ENCODE measurements around the gene HAUS6.

The HAUS6 gene

GRCh38 chr9:19048966-19049916 is 53.5 kb downstream of the HAUS6 start, which contains the start of gene RRAGA:
TSS of gene RRAGA (plus strand) at chr9:19049427. CDS start at chr9:19049660, 233 bp downstream.
- FAIRE-seq (peak; percentile 94), DNase-seq (ENCODE audit: insufficient read length, low spot score) (peak; percentile 85)
- TF ChIP-seq TAF1 (IDR thresholded peaks at IDR 0.05; ENCODE audit: low read depth, low read length) (peak; percentile 77), POLR2AphosphoS5 (IDR thresholded peaks at IDR 0.05; ENCODE audit: low read depth, low read length) (peak; percentile 74), PAX5 (IDR thresholded peaks at IDR 0.05; ENCODE audit: insufficient read depth, low read length, severe bottlenecking) (peak; percentile 56), POLR2A (IDR thresholded peaks at IDR 0.05; ENCODE audit: low read depth, low read length) (peak; percentile 97), SPI1 (IDR thresholded peaks at IDR 0.05; ENCODE audit: low read depth, low read length) (no peak), POU2F2 (IDR thresholded peaks at IDR 0.05; ENCODE audit: low read depth, low read length) (peak; percentile 83; the same call in 1 of the 2 replicates)

- FAIRE-seq (no peak), DNase-seq (ENCODE audit: insufficient read length, low spot score) (no peak)
- TF ChIP-seq POLR2A (IDR thresholded peaks at IDR 0.05; ENCODE audit: low read depth, low read length) (no peak), POU2F2 (IDR thresholded peaks at IDR 0.05; ENCODE audit: low read depth, low read length) (no peak), TAF1 (IDR thresholded peaks at IDR 0.05; ENCODE audit: low read depth, low read length) (no peak), PAX5 (IDR thresholded peaks at IDR 0.05; ENCODE audit: insufficient read depth, low read length, severe bottlenecking) (no peak), SPI1 (IDR thresholded peaks at IDR 0.05; ENCODE audit: low read depth, low read length) (no peak), POLR2AphosphoS5 (IDR thresholded peaks at IDR 0.05; ENCODE audit: low read depth, low read length) (no peak)
Observed at GRCh38 chr9:19036611-19037010, 66.1 kb downstream of the HAUS6 start.

GRCh38 chr9:19033015-19033414 is 69.7 kb downstream of the HAUS6 start, which contains the start of gene SAXO1:
TSS of gene SAXO1 (minus strand) at chr9:19033209. CDS start at chr9:19032908, 301 bp downstream.
- no peak for FAIRE-seq
- TF ChIP-seq POLR2AphosphoS5 (IDR thresholded peaks at IDR 0.05; ENCODE audit: low read depth, low read length) (no peak), POU2F2 (IDR thresholded peaks at IDR 0.05; ENCODE audit: low read depth, low read length) (no peak), POLR2A (IDR thresholded peaks at IDR 0.05; ENCODE audit: low read depth, low read length) (no peak), PAX5 (IDR thresholded peaks at IDR 0.05; ENCODE audit: insufficient read depth, low read length, severe bottlenecking) (no peak), TAF1 (IDR thresholded peaks at IDR 0.05; ENCODE audit: low read depth, low read length) (no peak), SPI1 (IDR thresholded peaks at IDR 0.05; ENCODE audit: low read depth, low read length) (no peak)
- no peak for DNase-seq (ENCODE audit: insufficient read length, low spot score)

- no peak for DNase-seq (ENCODE audit: insufficient read length, low spot score)
- FAIRE-seq = no peak
- TF ChIP-seq POU2F2 (IDR thresholded peaks at IDR 0.05; ENCODE audit: low read depth, low read length) (no peak), TAF1 (IDR thresholded peaks at IDR 0.05; ENCODE audit: low read depth, low read length) (no peak), POLR2AphosphoS5 (IDR thresholded peaks at IDR 0.05; ENCODE audit: low read depth, low read length) (no peak), SPI1 (IDR thresholded peaks at IDR 0.05; ENCODE audit: low read depth, low read length) (no peak), PAX5 (IDR thresholded peaks at IDR 0.05; ENCODE audit: insufficient read depth, low read length, severe bottlenecking) (no peak), POLR2A (IDR thresholded peaks at IDR 0.05; ENCODE audit: low read depth, low read length) (no peak)
Observed at GRCh38 chr9:19032406-19032805, 70.3 kb downstream of the HAUS6 start.

- FAIRE-seq (no peak), DNase-seq (ENCODE audit: insufficient read length, low spot score) (no peak)
Observed at GRCh38 chr9:19030899-19031298, 71.8 kb downstream of the HAUS6 start.

GRCh38 chr9:19028835-19029451 is 73.8 kb downstream of the HAUS6 start:
- DNase-seq (ENCODE audit: insufficient read length, low spot score) (peak; percentile 64), FAIRE-seq (peak; percentile 51)
- TF ChIP-seq POLR2AphosphoS5 (IDR thresholded peaks at IDR 0.05; ENCODE audit: low read depth, low read length) = no peak
- no peak for TF ChIP-seq PAX5 (IDR thresholded peaks at IDR 0.05; ENCODE audit: insufficient read depth, low read length, severe bottlenecking)
- TF ChIP-seq POU2F2 (IDR thresholded peaks at IDR 0.05; ENCODE audit: low read depth, low read length) = no peak
- no peak for TF ChIP-seq TAF1 (IDR thresholded peaks at IDR 0.05; ENCODE audit: low read depth, low read length)
- no peak for TF ChIP-seq POLR2A (IDR thresholded peaks at IDR 0.05; ENCODE audit: low read depth, low read length)
- no peak for TF ChIP-seq SPI1 (IDR thresholded peaks at IDR 0.05; ENCODE audit: low read depth, low read length)

More at GRCh38 chr9:19030899-19031298, 71.8 kb downstream of the HAUS6 start:
- TF ChIP-seq POU2F2 (IDR thresholded peaks at IDR 0.05; ENCODE audit: low read depth, low read length) (no peak), SPI1 (IDR thresholded peaks at IDR 0.05; ENCODE audit: low read depth, low read length) (no peak), PAX5 (IDR thresholded peaks at IDR 0.05; ENCODE audit: insufficient read depth, low read length, severe bottlenecking) (no peak), POLR2A (IDR thresholded peaks at IDR 0.05; ENCODE audit: low read depth, low read length) (no peak), TAF1 (IDR thresholded peaks at IDR 0.05; ENCODE audit: low read depth, low read length) (no peak), POLR2AphosphoS5 (IDR thresholded peaks at IDR 0.05; ENCODE audit: low read depth, low read length) (no peak)

GRCh38 chr9:19027825-19028224 is 74.9 kb downstream of the HAUS6 start:
- no peak for TF ChIP-seq POLR2A (IDR thresholded peaks at IDR 0.05; ENCODE audit: low read depth, low read length)
- TF ChIP-seq POLR2AphosphoS5 (IDR thresholded peaks at IDR 0.05; ENCODE audit: low read depth, low read length) = no peak
- no peak for TF ChIP-seq TAF1 (IDR thresholded peaks at IDR 0.05; ENCODE audit: low read depth, low read length)
- TF ChIP-seq PAX5 (IDR thresholded peaks at IDR 0.05; ENCODE audit: insufficient read depth, low read length, severe bottlenecking) = no peak
- TF ChIP-seq POU2F2 (IDR thresholded peaks at IDR 0.05; ENCODE audit: low read depth, low read length) = no peak
- TF ChIP-seq SPI1 (IDR thresholded peaks at IDR 0.05; ENCODE audit: low read depth, low read length) = no peak
- DNase-seq (ENCODE audit: insufficient read length, low spot score) = no peak
- FAIRE-seq = no peak

GRCh38 chr9:19026375-19026774 is 76.3 kb downstream of the HAUS6 start:
- FAIRE-seq (no peak), DNase-seq (ENCODE audit: insufficient read length, low spot score) (no peak)

More at GRCh38 chr9:19026375-19026774, 76.3 kb downstream of the HAUS6 start:
- no peak for TF ChIP-seq POLR2AphosphoS5 (IDR thresholded peaks at IDR 0.05; ENCODE audit: low read depth, low read length)
- TF ChIP-seq SPI1 (IDR thresholded peaks at IDR 0.05; ENCODE audit: low read depth, low read length) = no peak
- no peak for TF ChIP-seq POLR2A (IDR thresholded peaks at IDR 0.05; ENCODE audit: low read depth, low read length)
- TF ChIP-seq POU2F2 (IDR thresholded peaks at IDR 0.05; ENCODE audit: low read depth, low read length) = no peak
- TF ChIP-seq TAF1 (IDR thresholded peaks at IDR 0.05; ENCODE audit: low read depth, low read length) = no peak
- TF ChIP-seq PAX5 (IDR thresholded peaks at IDR 0.05; ENCODE audit: insufficient read depth, low read length, severe bottlenecking) = no peak

All from GM12891 (cell line).